Stimulated activated CD4-positive, alpha-beta T cell treated with anti-CD3 and anti-CD28 coated beads, Interleukin-15, amount 100 ng/mL, for 48 hours (primary cell): ENCODE results near the gene DBN1.
"Not testable (repeated sequence)": the region's sequence is repeated elsewhere in the genome, so short reads cannot be mapped to it uniquely, and the experiment has no call there.

Experiments
- DNase-seq, 2 donors: peaks; one replicate each; pipeline ENCODE4 v3.0.0-alpha.2; 2020; ENCODE audit warnings: low read depth in 2 of 2

Gene DBN1

DNA sequence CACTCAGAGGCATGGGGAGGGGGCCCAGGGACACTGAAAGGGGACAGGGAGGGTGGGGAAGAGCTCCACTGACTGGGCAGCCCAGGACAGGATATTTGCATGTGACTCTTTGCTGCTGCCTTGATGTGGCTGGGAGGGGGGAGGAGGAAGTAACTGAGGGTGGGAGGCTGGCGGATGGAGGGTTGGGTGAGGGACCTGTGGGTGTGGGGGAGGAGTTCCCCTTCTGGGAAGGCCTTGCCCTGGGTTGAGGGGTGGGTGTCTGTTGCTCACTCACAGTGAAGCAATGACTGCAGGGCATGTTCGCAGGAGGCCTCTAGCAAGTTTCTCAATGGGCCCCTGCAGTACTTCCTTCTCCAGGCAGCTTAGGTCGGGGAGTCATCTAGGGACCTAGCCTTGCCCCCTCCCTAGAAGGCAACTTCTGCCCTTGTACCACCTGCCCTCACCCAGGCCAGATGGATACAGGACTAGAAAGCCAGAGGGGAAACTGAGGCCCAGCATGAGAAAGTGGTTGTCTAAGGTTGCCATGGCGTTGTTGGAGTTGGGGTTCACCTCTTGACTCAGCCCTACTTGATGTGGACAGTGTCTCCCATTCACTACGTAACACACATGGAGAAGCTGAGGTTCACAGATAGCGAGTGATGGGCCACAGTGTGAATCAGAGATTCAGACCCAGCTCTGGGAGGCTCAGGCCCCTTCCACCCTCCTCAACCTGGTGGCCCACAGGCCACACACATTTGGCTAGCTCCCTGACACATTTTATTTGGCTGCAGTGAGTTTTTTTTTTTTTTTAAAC lies 44.0 kb downstream of the DBN1 start:
- DNase-seq = peak; percentile 92

- DNase-seq = no peak
These were observed 44.7 kb downstream of the DBN1 start for GRCh38 chr5:177428574-177429217.

GRCh38 chr5:177427919-177428573 lies 45.4 kb downstream of the DBN1 start:
- DNase-seq = no peak

DNA sequence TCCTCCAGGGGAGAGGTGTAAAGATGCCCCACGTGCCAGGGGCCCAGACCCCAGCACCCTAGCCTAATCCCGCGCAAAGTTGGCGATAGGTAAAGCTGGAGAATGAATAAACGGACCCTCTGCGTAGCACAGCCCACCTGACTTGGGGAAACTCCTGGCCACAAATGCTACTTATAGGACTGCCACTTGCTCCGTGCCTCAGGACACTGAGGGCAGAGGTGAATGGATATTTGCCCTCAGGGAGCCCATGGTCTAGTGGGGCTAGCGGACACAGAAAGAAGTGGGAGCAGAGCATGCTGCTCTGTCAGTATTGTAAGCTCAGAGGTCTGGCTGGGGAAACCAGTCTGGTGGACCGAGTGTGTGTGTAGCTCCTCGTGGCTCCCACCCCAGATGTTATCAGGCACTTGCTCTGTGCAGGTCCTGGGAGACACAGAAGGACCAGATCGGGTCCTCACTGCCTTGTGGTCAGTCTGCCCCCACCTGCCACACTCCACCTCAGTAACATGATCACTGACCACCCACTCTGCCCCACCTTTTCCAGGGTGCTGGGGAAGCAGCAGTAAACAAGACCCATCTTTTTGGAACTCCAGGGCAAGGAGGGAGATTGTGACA lies 46.1 kb downstream of the DBN1 start:
- DNase-seq = no peak

- peak in 1 of 2 donors; percentile 61 for DNase-seq
These were observed 46.7 kb downstream of the DBN1 start, which contains the start of gene GRK6 for GRCh38 chr5:177426566-177427210. GRK6 (plus strand) TSS chr5:177426676; CDS start chr5:177426846, 170 bp downstream.

GRCh38 chr5:177425801-177426565 lies 47.5 kb downstream of the DBN1 start:
- DNase-seq = peak; percentile 100

DNA sequence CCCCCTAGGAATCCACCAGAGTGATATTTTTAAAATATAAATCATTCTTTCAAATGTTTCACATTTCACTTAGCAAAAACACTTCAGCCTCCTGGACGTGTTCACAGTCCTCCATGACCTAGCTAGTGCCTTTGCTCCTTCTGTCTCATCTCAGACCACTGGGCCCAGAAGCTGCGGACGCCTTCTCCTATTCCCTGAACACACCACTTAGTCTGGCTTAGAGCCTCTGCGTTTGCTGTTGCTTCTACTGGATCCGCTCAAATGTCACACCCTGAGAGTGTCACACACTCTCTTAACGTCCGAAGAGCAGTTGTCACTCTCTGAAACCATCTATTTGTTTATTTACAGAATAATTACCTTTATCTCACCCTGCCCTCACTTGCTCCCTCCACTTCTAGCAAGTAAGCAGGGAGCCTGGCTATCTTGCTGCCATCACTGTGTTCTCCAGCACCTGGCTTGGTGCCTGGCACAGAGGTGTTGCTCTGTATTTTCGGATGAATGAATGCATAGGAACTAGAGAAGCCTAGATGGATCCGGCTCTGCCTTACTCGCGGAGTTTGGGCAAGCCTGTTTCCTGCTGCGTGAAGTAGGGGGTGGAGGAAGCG lies 48.1 kb downstream of the DBN1 start:
- DNase-seq = no peak

- DNase-seq = no peak
These were observed 49.8 kb downstream of the DBN1 start for GRCh38 chr5:177423671-177424070.

DNA sequence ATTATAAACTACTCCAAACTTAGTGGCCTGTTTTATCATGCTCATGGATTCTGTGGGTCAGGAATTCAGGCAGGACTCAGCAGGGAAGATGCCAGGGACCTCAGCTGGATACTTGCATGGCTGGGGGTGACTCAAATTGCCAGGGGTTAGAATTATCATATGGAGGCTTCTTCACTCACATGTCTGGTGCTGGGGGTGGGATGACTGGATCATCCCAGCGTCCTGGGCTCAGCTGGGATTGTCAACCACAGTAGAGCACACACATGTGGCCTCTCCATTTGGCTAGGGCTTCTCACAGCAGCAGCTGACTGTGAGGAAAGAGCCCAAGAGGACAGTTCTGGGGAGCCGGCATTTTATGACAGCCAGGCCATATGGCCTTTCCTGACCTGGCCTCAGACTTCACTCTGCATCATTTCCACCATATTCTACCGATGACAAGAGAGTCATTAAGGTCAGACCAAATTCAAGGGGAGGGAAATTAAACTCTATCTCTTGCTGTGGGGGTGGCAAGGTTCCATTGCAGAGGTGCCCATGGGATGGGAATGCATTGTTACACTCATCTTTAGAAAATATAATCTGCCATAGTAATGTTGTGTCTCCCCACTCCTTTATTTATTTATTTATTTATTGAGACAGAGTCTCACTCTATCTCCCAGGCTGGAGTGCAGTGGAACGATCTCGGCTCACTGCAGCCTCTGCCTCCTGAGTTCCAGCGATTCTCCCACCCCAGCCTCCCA lies 52.2 kb downstream of the DBN1 start:
- no peak for DNase-seq

DNA sequence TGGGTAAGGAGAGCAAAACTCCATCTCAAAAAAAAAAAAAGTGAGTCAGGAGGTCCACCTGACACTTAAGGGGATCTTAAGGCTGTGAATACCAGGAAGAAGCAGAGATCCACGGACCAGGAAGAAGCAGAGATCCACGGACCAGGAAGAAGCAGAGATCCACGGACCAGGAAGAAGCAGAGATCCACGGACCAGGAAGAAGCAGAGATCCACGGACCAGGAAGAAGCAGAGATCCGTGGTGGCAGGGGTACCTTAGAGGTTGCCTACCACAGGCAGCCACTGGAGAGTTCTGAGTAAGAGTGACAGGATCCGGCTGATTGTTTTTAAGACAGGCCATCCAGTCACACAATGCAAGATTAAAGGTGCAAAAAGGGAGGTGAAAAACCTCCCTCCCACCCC lies 53.0 kb downstream of the DBN1 start:
- DNase-seq = not testable (repeated sequence)

GRCh38 chr5:177419046-177419445 lies 54.4 kb downstream of the DBN1 start:
- no peak for DNase-seq

- not testable (repeated sequence) for DNase-seq
These were observed 56.4 kb downstream of the DBN1 start for GRCh38 chr5:177417081-177417480.

DNA sequence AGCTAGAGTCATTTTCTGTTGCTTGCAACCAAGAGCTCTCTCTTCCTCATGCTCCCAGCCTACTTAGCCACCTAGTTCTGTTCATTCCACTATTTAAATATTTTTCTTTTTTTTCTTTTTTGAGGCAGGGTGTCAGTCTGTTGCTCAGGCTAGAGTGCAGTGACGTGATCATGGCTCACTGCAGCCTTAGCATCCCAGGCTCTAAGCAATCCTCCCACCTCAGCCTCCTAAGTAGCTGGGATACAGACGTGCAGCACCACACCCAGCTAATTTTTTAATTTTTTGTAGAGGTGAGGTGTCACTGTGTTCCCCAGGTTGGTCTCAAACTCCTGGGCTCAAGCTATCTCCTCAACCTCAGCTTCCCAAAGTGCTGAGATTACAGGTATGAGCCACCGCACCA lies 59.0 kb downstream of the DBN1 start:
- no peak for DNase-seq

DNA sequence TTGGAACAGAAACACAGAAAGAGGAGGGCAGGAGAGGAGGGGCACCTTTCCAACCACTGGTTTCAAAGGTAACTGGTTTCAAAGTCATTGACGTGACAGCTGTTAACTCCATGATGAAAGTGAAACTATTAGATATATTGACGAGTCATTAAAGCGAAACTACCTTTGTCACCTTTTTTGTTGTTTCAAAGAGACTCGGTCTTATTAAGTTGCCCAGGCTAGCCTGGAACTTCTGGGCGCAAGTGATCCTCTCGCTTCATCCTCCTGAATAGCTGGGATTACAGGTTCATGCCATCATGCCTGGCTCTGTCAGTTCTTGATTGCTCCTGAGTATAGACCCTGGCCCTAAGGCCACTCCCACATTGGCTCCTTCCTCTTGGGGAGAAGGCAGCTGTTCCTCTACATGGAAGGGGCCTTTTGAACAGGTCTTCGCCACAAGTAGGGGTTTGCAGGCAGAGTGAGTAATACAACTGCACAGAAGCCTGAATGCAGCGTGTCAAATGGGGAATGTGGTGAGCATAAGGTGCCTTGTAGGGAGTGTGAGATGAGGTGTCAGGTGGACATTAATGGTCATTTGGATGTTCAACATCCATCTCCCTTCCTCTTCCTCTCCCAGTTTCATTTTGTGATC lies 60.7 kb downstream of the DBN1 start:
- no peak for DNase-seq

DNA sequence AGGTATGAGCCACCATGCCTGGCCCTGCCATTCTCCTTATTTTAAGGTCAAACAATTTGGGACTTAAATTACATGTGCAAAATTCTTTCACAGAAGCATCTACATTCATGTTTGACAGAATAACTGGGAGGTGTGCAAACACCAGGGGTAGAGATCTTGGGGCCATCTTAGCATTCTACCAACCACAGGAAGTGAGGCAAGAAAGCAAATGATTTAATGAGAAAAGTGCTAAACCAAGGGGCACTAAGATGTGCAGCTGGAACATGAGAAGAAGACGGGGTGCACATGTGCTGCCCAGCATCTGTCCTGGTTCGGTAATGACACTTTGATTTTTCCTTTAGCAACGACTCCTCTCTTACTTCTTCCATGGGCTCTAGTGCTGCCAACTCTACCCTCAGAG lies 62.9 kb downstream of the DBN1 start:
- DNase-seq = no peak

DNA sequence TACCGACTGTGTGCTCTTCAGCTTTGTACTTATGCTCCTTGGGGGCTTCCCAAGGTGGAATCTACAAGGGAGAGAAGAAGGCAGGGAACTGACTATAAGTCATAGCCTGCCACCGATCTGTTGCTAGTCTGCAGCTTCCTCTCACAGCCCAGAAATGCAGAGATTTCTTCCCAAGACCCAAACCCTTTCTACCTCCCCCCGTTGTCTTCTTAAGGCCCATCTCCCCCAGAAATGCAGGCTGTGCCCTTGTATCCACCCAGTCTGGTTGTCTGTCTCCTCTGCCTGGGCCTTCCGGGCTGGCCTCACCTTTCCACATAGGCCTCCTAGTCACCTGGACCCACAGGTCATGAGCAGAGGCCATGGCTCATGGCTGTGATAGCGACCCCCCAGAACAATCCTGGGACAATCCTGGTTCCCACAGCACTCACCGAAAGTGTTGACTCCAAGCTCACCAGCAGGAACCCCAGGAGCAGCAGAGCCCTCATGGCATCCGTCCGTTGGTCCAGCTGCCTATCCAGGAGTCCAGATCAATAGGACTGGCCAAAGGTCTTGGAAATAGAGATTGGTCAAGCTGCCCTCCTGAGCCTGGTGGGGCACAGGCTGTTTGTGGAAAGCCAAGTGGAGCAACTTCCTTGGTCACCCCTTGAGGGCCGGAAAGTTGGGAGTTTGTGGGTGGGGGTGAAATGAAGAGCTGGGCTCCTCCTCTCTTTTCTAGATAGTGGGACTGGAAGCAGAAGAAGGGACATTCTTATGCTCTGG lies 64.2 kb downstream of the DBN1 start, which contains the start of gene F12:
F12 (minus strand) TSS at position 522 of the 759 bp plus-strand sequence; CDS start at position 485, 37 bp downstream.
- DNase-seq = no peak
